GM12873 (cell line): ENCODE measurements around the gene PIP5K1C.

Experiments used
- CTCF ChIP-seq: IDR thresholded peaks from 2 replicates; pipeline ENCODE4 v1.5.1; 2012; ENCODE audit warnings: low read depth, mild to moderate bottlenecking, moderate library complexity, low read length, control low read depth; ENCODE audit not compliant: insufficient read depth; ENCODE audit errors: missing control alignments

Gene PIP5K1C

DNA sequence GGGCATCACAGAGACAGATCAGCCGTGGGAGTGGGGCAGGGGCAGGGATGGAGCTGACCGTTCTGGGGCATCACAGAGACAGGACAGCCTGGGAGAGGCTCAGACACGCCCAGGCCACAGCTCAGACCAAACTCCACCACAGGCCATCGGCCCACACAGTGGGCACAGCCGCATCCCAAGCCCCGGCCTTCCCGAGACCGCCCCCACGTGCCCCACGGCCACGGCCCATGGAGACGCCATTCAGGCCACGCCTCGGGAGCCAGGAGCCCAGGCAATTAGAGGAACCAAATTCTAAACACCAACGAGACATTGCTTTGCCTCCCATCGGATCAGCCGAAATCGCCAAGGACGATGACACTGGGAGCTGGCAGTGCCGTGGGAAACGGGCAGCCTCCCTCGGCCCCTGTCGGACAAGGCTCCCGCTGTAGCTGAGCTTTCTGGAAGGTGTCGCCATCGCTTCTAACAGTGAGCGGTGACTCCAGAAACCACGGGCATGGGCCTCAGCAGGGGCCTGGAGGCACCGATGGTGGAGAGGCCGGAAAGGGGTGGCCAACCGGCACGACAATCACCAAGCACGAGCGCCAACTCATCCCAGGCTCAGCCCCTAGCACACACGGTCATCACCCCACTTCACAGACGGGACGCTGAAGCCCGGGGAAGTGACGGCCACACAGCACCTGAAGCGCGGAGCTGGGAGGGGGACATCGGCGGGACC is 2.4 kb downstream of the PIP5K1C start:
- no peak for TF ChIP-seq CTCF

DNA sequence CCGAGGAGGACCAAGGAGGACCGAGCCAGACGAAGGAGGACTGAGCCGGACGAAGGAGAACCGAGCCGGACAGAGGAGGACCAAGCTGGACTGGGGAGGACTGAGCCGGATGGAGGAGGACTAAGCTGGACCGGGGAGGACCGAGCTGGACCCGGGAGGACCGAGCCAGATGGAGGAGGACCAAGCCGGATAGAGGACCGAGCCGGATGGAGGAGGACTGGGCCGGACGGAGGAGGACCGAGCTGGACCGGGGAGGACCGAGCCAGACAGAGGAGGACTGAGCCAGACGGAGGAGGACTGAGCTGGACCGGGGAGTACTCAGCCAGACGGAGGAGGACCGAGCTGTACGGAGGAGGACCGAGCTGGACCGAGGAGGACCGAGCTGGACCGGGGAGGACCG is 3.2 kb downstream of the PIP5K1C start:
- no peak for TF ChIP-seq CTCF

GRCh38 chr19:3696660-3696995 is 3.6 kb downstream of the PIP5K1C start:
- no peak for TF ChIP-seq CTCF

DNA sequence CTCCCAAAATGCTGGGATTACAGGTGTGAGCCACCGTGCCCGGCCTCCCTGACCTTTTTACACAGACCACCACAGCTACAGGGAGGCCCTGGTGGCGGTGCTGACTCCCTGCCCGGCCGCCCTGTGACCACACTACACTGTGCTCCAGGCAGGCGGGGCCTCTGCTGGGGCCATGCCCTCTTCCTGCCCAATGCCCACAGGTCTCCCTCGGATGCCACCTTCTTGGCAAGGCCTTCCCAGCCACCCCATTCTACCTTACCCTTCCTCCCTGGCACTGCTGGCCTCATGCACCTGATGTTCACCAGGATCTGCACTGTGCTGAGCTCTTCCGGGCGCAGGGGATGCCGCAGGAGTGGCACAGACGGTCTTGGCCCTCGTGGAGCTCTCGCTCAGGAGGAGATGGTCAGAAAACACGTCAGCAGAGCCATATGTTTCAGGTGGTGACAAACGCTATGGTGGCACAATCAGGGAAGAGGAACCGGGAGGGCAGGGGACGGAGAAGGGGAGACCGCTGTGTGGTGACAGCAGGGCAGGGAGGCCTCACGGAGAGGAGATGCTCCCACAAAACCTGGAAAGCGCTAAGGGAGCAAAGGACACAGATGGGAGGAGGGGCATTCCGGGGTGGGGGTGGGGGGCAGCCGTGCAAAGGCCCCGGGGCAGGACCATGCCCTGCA is 4.1 kb downstream of the PIP5K1C start:
- no peak for TF ChIP-seq CTCF

DNA sequence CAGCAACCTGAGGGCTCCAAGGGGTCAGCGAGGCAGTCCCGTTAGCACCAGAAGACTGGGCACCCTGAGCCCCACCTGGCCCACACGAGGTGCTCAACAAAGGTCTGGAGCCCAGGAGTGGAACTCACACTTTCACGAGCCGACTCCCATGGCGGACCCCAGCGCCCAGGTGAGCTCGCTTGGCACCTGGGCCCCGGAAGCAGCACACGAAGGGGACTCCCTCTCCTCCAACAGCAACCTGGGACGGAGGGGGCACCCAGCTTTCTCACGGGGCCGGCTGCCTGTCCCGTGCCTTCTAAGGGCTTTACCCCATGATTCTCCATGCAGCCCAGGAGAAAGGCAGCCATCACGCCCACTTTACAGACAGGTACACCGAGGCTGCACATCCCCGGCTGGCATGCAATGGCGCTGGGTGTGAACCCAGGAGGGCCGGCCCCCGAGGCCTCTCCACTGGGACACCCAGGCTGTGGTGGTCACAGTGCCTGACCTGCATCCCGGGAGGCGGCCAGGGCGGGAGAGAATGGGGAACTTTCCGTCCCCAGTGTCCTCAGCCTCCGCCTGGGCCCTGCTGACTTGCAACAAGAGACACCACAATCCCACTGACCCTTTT is 5.0 kb downstream of the PIP5K1C start:
- no peak for TF ChIP-seq CTCF

DNA sequence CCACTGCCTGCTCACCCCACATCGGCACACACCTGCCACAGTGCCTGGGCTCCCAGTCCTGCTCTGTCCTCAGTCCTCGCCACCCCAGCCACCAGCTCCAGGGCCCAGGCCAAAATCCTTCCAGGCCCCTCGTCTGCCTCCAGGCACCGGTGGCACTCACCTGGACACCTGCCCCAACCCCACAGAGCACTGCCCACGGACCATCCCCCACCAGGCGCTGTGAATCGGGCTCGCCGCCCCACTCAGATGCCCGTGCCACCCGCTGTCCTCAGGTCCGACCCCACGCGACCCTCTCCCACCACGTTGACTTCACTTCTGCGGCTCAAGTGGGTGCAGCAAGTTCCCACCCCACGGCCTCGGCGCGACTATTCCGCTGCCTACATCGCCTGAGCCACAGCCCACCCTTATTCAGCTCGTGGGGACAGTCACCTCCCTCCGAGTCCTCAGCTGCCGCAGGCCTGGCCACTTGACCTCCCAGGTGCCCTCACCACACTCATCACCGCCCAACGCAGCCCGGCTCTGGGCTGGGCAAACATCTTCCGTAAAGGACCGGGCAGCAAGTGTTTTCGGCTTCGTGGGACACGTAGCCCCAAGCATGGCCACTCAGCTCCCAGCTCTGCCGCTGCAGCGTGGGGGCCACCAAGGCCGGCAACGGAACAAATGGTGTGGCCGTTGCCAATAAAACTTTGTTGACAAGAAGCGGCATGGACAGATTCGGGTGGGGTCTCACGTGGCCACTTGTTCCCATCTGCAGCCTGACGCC is 5.7 kb downstream of the PIP5K1C start:
- TF ChIP-seq CTCF = no peak
